Measurements from ENCODE around the gene TMEM170A.
"Not testable (repeated sequence)": the region's sequence is repeated elsewhere in the genome, so short reads cannot be mapped to it uniquely, and the experiment has no call there.

Gene TMEM170A

DNA sequence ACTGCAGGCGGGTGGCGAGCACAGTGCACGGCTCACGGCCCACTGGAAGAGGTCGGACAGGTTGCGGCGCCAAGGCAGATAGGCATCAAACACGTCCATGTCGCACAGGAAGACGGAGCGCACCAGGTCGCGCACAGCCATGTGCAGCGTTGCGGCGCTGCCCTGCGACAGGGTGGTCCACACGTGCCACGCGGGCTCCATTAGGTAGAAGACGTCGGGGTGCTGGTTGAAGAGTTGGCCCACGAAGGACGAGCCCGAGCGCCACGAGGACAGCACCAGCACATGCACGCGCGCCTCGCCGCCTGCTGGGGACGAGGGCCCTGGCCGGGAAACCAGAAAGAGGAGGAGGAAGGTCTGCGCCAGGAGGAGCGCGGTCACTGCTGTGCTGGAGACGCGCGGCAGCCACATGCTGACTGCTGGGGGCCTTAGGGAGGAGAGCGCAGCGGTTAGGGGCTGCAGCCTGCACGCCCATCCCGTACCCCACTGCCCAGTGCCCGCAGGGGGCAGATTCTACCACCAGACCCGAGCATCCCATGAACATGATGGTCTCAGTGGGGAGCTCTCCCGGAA is 15.0 kb upstream of the TMEM170A start:
- no peak for DNase-seq

DNA sequence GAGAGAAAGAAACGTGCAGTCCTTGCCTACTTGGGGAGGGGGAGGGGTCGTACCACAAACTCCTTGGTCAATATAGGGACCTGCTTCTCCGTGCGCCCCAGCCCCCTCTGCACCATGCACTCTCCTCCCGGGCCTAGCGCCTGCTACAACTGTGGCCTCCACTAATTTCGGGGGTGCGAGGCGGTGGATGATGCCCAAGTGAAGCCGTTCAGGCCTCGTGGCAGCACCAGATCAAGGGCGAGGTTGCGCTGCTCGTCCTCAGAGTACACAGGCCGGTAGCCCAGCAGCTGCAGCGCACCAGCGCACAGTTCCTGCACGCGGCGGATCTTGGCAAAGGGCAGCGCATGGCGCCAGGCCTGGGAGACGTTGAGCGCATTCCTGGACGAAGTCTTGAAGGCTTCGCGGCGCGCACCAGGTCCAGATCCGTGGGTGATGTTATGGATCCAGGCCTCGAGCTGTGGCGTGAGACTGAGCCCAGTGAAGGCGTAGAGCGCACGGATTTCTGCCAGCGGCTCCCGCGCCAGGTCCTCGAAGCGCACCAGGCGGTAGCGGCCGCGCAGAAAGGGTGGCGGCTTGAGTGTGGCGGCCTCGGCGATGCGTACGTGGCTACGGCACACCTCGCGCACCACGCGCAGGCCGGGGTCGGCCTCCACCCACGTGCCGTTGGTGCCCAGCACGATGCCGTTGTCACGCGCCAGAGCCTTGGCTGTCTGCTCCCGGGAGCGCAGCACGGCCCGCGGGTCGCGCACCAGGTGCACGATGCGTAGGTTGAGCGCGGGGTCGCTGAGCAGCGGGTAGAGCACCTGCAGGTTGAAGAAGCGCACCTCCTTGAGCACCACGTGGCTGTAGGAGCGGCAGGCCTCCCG is 14.2 kb upstream of the TMEM170A start:
- DNase-seq = no peak

DNA sequence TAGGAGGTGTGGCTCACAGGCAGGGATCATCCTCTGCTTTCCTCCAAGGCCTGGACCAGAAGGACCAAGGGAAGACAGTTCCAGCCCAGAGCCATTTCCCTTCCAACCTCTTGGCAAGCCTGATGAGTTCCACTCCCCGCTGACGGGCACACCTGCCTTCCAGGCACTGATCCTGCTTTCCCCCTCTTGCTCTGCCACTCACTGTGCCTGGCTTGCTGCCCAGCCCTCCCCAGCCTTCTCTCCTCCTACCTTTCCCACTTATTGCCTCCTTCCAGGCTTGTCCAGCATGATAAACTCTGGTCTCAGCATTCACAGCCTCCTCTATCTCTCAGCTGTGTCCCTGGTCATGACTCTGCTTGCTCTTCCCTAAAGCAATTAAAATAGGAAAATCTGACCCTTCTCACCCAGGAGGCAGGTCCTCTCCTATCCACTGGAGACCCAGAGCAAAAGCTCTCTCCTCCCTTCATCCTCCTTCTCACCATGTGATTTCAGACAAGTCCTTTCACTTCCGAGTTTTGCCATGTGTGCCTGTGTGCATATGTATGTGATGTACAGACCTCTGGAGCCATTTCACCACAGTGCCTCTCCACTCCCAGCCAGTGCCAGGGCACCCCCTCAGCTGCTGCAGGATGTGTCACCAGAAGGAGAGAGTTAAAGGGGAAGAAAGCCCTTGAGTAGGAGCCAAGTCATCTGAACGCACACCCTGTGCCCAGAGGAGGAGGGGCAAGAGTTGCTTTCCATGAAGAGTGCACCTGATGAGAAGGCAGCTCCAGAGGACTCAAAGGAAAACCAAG is 13.4 kb upstream of the TMEM170A start:
- DNase-seq = no peak

DNA sequence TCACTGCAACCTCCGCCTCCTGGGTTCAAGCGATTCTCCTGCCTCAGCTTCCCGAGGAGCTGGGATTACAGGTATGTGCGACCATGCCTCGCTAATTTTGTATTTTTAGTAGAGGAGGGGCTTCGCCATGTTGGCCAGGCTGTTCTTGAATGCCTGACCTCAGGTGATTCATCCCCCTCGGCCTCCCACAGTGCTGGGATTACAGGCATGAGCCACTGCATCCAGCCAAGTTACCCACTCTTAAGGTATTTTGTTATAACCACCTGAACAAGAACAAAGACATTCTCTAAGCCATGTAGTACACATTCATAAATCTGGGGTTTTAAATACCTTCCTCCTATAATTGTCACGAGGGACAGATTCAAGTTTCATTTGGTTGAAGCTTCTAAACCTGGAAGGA is 12.3 kb upstream of the TMEM170A start:
- DNase-seq = peak; percentile 49

- DNase-seq = no peak
Measured at GRCh38 chr16:75475420-75475847, 10.9 kb upstream of the TMEM170A start.

GRCh38 chr16:75472908-75473877 is 8.7 kb upstream of the TMEM170A start:
- no peak for DNase-seq

DNA sequence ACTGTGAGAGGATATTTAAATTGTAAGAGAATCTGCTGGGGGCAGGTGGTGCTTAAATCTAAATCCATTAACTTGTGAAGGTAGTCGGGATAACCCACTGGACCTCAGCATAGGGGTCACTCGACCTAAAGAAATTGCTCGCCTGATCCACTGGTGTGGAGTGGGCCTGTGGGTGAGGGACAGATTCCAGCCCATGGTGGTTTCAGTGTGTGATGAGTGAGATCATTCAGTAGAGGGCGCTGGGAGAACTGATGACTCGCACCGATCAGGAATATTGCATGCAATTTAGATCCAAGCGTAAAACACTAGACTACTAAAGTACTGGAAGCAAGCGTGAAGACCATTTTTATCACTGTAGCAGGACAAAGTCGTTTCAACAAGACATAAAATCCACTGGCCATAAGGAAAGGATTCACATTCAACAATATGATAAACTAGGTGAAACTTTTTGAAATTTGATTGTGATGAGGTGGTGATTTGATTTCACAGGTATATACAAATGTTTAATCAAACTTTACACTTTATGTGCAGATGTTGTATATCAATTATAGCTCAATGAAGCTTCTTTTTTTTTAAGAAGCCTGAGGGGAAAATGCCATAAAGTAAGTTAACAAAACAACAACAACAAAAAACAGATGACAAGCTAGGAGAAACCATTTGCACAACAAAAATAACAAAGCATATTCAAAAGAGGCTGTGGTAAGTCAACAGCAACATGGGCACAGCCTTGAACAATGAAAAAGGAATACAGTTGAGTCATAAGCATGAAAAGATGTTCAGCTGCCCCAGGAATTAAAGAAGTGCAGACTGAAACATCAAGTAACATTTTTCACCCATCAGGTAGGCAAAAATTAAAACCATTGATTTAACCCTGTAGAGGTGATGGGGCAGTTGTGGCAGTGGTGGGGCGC is 7.5 kb upstream of the TMEM170A start:
- peak; percentile 59 for DNase-seq

- DNase-seq = no peak
Measured at GRCh38 chr16:75466760-75467159, 2.3 kb upstream of the TMEM170A start.

DNA sequence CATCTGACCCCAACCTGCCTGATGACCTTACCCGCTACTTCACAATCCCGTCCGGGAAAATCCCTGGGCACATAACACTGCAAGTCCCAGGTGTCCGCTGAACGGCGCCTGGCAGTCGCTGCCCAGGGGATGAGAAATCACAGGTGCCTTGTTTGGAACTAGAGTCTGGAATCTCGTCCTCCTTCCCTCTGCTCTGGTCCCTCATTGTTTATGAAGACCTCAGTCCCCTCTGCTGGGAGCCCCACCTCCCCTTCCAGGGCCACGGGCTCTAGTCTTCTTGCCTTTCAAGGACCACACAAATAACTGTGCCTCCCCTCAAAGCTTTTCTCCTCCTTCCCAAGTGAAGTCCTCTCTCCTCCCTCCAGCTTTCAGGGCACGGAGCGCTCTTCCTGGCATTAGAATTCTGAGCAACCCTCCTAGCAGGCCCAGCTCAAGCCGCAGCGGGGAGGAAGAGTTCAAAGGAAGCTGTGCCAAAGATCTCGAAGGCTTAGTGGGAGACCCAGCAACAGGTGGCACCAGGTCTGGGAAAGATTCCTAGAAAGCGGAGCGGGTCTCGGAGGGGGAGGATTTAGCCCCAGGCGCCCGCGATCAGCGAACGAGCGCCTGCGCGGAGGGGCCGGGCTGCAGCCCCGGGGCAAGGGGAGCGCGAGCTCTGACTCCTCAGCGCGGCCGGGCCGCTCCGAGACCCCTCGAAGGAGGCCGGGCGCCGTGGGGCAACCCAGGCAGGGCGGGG is 934 bp downstream of the TMEM170A start:
- not testable (repeated sequence) for DNase-seq

GRCh38 chr16:75462806-75463205 is 1.7 kb downstream of the TMEM170A start:
- DNase-seq = no peak

DNA sequence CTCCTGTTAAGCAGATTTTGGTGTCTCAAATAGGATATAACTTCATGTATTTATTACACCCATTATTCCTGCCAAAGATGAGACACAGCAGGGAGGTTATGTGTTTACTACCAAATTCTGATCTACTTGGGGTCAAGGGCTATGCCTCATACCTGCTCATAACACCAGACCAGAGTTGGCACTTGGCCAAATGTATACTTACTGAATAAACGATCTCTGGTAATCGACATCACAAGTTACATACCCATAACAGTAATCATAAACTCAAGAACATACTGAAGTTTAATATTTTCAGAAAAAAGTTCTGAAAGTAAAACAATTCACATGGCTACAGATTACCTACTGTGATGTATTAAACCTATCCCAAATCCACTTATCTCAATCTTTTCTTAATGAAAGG is 2.9 kb downstream of the TMEM170A start:
- no peak for DNase-seq

GRCh38 chr16:75460446-75460845 is 4.0 kb downstream of the TMEM170A start:
- DNase-seq = no peak

- DNase-seq = no peak
Measured at GRCh38 chr16:75459691-75460090, 4.8 kb downstream of the TMEM170A start.

GRCh38 chr16:75458439-75458838 is 6.0 kb downstream of the TMEM170A start:
- no peak for DNase-seq

DNA sequence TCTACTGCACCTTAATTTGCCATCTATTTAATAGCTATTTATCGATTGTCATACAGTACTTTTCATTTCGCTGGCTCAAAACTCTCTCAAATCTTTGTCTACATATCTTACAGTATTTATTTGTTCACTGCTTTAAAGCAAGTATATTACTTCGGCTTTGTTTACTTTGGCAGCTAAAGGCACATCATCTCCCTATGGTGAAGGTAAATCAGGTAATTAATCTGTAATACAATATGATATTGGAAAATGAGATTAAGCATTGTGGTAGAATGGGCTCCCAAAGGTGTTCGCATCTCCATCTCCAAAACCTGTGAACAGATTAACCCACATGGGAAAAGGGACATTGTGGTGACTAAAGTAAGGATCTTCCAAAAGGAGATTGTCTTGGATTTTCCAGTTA is 6.5 kb downstream of the TMEM170A start:
- DNase-seq = no peak

GRCh38 chr16:75457485-75458021 is 6.9 kb downstream of the TMEM170A start:
- no peak for DNase-seq

DNA sequence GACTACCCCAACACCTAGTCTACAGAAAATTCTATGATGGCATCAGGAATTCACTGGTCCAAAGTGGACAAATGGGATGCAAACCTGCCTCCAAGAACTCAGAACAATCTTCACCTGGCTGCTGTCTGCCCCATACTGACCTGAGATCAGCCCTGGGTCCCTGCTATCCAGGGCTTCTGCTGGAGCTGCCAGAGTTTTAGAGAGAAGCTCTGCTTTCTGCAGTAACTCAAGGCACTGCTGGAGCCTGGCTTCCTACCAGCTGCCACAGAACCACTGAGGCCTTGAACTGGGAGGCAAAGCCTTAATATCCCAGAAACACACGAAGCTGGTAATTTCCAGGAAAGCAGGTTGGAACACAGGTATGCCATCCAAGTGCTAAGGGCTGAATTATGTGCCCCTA is 7.5 kb downstream of the TMEM170A start:
- DNase-seq = no peak

DNA sequence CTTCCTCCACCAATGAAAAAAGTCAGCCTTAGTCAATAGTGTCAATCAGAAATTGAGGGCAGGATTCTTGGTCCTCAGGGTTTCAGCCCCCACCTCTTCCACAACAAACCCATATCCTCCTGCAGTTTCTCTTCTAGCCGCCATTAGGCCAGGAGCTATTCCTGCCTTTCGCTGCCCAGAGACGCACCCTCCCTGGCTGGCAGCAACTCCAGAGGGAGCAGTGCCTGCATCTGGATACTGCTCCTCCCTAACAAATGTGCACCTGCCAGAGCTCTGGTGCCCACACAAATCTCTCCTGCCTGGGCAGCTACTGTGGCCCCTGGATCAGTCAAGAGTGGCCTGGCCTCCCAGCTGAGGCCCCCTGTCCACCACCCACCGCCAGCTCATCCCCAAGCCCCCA is 8.0 kb downstream of the TMEM170A start:
- not testable (repeated sequence) for DNase-seq

DNA sequence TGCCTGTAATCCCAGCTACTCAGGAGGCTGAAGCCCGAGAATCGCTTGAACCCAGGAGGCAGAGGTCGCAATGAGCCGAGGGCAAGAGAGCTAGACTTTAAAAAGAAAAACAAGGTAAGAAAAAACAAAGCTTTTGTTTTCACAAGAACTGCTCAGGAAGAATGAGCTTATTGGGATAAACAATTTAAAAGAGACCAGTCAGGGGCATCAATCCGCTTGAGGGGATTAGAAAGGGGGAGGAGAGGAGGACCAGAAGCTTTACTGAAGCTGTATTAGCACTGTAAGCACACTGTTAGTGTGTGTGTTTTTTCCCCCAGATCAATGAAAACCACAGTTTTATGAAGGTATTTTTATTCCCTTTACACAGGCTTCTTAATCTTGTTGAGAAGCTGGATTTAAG is 8.8 kb downstream of the TMEM170A start:
- DNase-seq = no peak

DNA sequence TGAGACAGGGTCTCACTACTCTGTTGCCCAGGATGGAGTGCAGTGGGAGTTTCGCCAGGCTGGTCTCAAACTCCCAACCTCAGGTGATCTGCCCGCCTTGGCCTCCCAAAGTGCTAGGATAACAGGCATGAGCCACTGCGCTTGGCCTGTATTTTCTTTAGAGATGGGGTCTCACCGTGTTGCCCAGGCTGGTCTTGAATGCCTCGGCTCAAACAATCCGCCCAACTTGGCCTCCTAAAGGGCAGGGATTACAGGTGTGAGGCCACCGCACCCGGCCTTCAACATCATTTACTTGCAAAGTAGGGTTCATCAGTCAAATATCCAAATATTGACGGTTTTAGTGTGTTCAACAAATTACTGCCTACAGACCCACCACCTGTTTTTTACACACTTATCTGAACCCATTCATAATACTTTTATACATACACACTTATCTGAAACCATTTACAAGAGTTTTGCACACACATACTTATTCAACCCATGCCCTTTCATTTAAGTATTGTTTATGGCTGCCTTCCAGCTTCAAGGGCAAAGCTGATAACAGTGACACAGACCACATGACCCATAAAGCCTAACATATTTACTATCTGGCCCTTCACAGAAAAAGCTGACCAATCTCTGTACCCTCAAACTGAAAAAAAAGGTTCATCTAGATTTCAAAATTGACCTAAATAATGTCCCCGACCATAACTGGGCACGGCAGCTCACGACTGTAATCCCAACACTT is 11.9 kb downstream of the TMEM170A start:
- no peak for DNase-seq
